ENCODE measurements around the gene ADTRP.

DNA sequence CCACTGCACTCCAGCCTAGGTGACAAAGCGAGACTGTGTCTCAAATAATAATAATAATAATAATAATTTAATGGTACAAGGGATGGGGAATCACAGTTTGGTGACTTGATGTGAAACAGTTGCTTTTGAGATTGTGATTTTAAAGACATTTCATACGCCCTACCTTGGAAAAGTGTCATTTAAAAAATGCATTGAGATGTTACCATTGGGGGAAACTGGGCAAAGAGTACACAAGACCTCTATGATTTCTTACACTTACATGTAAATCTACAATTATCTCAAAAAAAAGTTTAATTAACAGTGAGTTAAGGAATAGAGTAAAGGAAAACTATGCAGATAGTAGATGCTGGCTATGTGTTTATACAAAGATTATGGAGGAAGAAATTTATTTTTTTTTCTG is 22.3 kb downstream of the ADTRP start:
- no peak for TF ChIP-seq NFYC (CRISPR knock-in tag; IDR thresholded peaks at IDR 0.05)
- TF ChIP-seq ZNF3 (CRISPR knock-in tag; IDR thresholded peaks at IDR 0.05): no peak
- TF ChIP-seq, protein P1, sequence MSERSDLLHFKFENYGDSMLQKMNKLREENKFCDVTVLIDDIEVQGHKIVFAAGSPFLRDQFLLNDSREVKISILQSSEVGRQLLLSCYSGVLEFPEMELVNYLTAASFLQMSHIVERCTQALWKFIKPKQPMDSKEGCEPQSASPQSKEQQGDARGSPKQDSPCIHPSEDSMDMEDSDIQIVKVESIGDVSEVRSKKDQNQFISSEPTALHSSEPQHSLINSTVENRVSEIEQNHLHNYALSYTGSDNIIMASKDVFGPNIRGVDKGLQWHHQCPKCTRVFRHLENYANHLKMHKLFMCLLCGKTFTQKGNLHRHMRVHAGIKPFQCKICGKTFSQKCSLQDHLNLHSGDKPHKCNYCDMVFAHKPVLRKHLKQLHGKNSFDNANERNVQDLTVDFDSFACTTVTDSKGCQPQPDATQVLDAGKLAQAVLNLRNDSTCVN (CRISPR knock-in tag; IDR thresholded peaks at IDR 0.05; ENCODE audit: borderline replicate concordance): no peak
- TF ChIP-seq POLR2AphosphoS5 (IDR thresholded peaks at IDR 0.05; ENCODE audit: low read depth, low read length): no peak
- TF ChIP-seq, protein P2, sequence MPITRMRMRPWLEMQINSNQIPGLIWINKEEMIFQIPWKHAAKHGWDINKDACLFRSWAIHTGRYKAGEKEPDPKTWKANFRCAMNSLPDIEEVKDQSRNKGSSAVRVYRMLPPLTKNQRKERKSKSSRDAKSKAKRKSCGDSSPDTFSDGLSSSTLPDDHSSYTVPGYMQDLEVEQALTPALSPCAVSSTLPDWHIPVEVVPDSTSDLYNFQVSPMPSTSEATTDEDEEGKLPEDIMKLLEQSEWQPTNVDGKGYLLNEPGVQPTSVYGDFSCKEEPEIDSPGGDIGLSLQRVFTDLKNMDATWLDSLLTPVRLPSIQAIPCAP (CRISPR knock-in tag; IDR thresholded peaks at IDR 0.05; ENCODE audit: low read depth): no peak
- no peak for TF ChIP-seq RAD21 (CRISPR knock-in tag; IDR thresholded peaks at IDR 0.05)
- no peak for TF ChIP-seq POLR2A (IDR thresholded peaks at IDR 0.05; ENCODE audit: insufficient read depth in 1 of 2, low read depth in 2 of 2, low read length in 2 of 2)
- no peak for TF ChIP-seq MATR3 (CRISPR knock-in tag; IDR thresholded peaks at IDR 0.05)

Measured in HepG2 (cell line).